AML-193 (cell line): ENCODE results near the gene EML1.

Experiments used
- DNase-seq, 2 experiments: peaks; one replicate each; lab custom pipeline; 2025; lab: John Stamatoyannopoulos, UW

EML1 gene

DNA sequence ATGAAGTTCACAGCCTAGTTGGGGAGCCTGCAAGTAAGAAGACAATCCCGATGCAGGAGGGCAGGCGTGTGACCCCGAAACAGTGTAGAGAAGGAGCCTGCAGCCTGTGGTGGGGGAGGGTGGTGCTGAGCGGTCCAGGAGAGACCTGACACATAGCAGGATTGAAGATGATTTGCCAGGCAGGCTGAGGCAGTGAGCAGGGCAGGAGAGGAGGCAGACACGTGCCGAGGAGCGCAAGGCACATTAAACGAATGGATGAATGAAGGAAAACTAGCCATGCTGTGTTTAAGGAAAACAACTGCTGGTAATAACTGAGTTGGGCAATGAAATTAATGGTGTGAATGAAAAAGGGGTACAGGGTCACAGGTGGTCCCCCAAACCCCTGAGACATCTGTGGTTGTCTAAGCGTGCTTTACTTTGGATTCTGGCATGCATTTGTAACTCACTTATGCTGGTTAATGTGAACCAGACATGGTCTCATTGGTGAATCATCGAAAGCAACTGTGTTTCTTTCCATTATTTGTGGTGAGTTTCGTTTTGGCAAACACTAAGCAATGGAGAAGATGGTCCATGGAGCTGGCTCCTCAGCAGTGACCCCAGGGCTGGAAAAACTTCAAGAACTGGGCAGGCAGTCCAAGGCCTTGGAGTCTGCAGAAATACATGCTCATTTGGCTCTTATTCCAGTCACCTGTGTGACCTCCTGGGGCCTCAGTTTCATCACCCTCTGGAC is 175.1 kb downstream of the EML1 start:
- no peak for DNase-seq

DNA sequence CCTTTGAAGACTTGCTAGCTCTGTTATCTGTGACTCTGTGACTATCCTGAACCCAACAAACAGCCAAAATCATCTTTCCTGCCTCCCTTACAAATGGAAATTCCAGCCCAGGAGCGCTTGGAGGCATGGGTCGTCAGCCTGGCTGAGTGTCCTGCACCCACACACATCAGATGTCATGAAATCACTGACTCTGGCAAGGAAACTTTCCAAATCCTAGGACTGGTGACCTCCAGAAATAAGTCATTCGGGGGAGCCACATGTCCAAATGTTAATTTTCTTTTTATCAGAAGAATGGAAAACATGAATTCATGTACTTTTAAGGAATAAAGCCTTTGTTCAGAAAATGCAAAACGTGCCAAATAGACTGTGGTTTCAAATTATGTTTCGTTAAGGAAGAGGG is 175.7 kb downstream of the EML1 start:
- DNase-seq = no peak

DNA sequence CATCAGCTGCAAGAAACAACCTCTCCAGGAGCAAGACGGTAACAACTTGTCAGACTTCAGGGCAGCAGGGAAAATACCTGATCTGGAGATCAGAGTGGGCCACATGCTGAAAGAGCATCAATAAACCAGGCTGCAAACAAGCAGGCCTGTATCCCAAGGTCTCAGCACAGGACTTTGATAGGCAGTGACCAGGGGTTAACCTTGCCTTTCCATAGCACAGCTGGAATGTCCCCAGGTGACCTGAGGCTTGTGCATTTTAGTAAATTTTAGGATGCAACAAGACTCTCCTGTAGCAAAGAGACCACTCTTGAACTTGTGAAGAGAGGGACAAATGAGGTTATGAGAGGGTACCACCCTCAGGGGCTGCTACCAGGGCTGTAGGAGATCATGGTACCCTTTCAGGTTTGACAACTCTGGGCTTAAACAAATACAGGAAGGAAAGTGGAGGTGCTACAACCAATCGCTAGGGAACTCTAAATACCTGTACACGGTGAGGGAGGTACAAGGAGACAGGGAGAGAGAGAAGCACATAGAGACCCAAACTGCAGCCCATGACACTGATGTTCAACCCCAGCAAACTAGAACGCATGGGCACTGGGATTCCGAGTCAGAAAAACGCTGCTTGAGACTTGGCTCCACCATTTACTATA is 176.6 kb downstream of the EML1 start:
- DNase-seq = no peak

DNA sequence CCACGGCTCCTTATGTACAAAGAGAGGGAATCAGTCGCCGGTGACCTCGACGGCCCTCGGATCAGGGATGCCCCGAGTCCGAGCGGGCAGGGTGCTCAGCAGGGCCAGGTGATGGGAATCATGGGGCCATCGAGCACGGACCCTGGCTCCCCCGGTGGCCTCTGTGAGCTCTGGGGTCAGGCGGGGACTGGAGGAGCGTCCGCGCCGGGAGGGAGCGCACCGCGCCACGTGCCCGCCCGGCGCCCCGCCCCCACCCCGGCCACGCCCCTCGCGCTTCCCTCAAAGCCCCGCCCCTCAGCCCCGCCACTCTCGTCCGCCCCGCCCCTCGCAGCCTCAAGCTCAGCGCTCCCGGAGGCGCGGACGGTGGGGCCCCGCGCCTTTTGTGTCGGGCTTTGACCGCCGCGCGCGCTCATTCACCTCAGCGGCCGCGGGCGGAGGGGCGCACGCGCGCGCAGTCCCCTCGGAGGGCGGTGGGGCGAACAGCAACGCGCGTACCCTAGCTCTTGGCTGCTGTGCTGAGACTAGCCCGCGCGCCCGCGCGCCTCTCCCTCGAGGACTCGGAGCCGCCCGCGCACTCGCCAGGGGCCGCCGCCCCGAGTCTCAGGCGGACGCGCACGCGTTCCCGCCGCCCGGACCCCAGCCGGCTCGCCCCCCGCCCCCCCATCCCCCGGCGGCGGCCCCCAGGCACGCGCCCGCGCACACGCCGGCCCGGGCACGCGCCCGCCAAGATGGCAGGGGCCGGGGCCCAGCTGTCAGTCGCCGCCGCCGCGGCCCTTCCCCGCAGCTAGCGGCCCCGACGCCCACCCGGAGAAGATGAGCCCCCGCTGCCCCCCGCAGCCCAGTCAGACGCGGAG is 178.1 kb downstream of the EML1 start:
- DNase-seq = no peak

DNA sequence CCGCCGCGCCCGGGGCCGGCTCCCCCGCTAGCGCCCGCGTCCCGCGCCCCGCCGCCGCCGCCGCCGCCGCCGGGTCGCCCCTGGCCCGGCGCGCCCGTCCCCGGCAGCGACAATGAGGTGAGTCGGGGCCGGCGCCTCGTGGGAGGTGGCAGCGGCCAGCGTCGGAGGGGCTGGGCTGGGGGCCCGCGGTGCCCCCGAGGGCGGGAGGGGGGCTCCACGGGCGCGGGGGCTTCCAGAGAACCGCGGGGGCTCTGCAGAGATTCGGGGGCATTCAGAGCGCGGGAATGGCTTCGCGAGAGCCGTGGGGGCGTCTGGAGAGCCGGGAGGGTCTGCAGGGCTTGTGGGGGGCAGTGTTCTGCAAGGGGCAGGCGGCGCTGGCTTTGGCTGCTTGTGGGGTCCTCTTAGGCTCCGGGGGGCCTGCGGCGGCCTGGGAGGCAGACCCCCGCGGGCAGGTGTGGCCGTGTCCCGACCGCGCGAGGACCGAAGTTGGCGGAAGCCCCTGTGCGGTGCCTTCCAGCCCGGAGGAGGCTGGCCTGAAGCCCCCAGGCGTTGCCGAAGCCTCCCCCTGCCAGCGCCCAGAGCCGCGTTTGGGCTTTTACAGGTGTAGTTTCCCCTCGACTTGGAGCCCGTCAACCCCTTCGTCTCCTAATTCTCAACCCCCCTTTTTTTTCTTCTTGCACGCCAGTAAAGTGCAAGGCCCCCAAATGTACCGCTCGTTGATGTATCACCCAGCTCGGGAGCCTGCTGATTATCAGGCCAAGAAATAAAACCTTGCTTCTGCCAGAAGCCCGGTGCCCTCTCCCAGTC is 178.9 kb downstream of the EML1 start:
- DNase-seq = no peak

DNA sequence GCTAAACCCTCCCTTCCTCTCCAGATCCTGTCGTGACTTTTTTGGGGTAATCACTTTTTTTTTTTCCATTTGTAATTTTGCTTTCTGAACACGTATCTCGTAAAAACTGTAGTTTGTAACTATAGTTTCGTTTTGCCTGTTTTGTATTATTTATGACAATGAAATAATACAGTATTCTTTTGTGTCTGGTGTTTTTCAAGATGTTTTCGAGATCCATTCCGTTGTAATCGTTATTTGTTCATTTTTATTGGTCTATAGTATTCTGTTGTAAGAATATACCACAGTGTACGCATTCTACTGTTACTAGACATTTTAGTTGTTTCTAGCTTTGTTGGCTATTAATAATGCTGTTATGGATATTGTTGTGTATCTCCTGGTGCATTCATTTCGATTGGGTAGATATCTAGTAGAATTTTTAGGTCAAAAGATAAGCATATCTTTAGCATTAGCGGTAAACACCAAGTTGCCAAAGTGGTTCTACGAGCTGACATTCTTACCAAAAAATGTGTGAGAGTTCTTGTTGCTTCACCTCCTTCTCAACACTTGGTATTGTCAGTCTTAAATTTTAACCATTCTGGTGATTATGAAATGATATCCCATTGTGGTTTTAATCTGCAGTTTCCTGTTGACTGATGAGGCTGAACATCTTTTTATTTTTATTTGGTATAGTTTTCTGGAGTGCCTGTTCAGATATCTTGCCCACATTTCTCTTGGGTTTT is 179.7 kb downstream of the EML1 start:
- DNase-seq = no peak

DNA sequence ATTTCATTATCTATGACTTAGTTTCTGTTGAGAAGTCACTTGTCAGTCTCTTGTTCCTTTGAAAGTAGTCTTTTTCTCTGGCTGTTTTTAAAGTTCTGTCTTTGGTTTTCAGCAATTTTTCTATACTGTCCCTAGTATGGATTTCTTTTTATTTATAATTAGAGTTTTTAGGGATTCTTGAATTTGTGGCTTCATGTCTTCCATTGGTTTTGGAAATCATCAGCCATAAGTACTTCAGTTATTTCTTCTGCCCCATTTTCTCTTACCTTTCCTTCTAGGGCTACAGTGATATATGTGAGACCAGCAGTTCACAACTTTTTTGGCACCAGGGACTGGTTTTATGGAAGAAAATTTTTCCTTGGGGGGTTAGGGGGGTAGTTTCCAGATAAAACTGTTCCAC is 182.0 kb downstream of the EML1 start:
- DNase-seq = no peak

DNA sequence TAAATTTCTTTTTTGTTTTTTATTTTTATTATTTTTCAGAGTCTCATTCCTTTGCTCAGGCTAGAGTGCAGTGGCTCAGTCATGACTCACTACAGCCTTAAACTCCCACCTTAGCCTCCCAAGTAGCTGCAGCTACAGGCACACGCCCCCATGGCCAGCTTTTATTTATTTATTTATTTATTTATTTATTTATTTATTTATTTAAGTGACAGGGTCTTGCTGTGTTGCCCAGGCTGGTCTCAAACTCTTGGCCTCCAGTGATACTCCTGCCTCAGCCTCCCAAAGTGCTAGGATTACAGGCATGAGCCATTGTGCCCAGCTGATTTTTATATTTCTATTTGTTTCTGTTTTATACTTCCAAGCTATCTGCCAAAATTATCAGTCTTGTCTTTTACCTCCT is 182.8 kb downstream of the EML1 start:
- no peak for DNase-seq

DNA sequence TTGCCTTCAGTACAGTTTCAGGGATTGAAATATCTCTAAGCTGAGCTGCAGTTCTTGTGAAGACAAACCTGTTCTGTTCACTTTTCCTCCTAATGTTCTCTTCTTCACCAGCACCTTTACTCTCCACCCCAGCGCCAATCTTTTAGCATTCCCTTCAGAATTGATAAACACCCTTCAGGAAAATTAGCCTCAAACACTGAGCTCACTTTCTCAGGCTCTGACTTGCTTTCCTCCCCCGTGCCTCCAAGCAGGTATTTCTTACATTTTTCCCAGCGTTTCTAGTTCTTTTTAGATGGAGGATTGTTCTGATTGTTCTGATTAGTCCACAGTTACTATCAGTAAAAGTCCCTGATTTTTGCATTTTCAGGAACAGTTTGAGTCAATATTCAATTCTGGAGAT is 183.5 kb downstream of the EML1 start:
- no peak for DNase-seq

DNA sequence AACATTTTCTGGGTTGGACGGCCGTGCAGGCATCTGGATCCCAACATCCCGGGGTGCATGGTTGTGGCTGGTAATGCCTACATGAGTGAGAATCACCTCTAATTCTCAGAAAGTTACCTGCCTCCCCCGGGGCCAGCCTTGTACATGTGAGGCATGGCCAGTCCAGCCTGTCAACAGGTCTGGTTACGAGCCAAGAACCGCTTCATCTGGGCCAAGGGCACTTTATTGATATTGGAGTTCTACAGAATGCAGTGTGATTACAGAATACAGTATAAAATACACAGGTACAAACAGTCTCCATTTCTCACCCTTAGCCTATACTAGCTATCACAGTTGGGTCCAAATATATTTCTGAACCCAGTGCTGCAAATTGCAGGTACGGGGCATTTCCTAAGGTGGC is 187.1 kb downstream of the EML1 start:
- DNase-seq = no peak

DNA sequence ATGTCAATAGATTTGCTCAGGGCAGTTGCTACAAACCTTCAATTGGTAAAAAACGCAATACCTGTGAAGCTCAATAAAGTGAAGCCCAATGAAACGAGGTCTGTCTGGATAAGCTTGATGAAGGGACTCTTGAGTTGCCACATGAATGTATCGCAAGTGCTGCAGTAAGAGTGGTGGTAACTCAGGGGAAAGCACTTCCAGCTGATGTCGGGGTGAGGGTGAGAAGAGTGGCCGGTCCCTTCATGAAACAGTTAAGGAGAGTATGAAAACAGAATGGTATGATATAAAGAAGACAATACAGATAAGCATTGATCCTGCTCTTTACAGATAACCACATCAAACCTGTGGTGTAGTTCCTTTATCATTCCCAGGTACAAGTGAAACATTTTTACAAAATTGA is 188.6 kb downstream of the EML1 start:
- DNase-seq = no peak

DNA sequence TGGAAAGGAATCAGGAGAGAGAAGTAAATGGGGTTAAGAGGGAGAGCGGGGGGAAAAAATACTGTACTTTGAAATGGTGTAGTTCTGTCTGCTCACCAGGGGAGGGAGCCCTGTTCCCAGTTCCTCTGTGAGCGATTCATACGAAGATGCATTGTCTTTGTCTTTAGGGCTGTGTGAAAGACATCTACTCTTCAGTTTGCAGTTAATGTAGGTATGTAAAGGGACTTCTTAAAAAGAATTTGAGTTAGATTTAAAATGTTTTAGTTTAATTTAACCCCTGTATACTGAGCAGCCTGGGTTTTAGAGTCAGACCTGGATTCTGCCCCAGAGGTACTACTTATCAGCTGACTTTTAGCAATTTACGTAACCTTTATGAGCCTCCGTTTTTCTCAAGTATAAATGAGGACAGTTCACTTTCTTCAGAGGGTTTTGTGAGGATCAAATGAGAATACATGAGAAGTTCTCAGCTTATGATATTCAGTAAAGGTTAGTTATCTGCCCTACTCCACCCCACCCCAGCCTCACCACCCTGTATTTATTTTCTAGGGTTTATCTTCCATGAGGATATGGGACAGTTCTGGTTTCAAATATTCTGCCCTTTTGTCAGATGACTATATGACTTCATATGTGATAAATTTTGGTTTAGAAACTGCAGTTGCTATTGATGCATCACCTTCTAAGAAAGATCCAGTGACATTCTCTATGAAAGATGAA is 189.5 kb downstream of the EML1 start:
- peak; percentile 63 to 70 for DNase-seq

DNA sequence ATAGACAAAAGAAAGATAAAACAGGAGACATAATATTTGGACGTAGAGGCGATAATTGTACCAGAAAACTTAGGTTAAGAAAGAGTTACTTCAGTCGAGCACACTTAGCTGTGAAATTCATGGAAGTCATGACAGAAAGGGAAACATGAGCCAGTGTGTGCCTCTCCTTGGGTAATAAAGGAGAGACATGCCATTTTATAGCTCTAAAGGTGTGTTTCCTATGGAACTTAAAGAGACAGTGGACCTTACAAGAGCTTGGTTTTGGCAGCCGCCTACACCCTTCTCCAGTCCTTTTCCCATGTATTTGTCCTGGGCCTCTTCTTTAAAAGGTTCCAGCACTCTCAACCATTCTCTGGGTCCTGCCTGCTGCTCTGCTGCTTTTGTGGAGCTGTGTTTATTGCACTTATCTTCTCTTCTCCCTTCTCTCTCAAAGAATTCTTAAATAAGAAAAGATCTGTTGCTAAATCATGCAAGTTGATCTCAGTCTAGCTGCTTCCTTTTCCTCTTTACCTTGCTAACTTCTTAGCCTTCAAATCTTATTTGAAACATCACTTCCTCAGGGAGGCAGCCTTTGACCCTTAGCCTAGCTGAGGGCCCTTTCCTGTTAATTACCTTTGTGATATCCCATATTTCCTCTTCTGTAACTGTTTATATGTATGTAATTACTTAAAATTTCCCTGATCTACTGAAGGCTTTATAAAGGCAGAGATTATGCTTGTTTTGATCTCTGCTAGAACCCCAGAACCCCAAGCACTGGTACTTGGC is 190.2 kb downstream of the EML1 start:
- DNase-seq = no peak

DNA sequence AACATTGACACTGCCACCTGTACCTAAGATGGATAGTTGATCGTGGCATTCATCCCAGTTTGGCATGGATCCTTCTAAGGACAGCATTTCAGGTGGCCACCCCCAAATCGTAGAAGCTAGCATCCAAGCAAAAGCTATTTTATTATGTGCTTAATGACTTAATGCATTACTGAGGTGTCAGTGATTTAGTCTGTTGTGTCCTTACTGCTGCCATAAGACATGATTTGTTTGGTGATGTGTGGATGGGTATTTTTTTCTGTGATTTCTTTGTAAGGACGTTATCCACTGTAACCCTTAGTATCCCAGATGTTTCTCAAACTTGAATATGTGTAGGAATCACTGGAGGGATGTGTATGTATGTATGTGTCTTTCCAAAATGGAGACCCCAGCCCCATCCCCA is 190.8 kb downstream of the EML1 start:
- no peak for DNase-seq

DNA sequence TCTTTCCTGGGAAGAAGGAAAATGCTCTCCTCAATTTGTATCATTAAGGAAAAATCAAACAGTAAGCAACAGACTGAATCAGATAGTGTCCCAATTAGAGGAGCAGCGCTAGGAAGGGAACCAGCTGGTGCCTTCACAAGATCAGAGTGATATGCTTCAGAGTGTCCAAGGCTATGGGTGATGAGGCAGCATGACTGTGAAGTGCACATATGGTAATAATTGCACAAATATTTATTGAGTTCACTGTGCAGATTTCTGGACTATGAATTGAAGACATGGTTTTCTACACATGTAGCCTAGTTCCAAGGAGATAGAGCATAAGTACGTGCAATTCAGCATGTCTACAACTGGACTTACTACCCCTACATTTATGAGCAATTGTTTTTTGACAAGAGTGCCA is 193.2 kb downstream of the EML1 start:
- DNase-seq = no peak

DNA sequence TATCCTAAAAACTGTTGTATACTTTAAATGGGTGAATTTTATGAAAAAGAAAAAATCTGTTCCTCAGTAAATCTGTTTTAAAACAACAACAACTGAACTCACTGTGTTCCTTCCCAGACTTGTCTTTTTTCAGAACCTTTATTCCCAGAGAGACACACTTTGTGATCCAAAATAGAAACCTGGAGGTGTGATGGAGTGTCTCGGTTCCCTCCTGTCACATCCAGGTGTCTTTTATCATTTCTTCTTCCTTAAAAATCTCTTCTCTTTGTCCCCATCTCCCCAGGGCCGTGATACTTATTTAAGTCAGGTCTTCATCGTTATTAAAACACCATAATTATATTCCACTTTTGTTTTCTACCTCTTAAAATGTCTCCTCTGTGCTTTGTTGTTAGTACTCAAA is 195.8 kb downstream of the EML1 start:
- no peak for DNase-seq

DNA sequence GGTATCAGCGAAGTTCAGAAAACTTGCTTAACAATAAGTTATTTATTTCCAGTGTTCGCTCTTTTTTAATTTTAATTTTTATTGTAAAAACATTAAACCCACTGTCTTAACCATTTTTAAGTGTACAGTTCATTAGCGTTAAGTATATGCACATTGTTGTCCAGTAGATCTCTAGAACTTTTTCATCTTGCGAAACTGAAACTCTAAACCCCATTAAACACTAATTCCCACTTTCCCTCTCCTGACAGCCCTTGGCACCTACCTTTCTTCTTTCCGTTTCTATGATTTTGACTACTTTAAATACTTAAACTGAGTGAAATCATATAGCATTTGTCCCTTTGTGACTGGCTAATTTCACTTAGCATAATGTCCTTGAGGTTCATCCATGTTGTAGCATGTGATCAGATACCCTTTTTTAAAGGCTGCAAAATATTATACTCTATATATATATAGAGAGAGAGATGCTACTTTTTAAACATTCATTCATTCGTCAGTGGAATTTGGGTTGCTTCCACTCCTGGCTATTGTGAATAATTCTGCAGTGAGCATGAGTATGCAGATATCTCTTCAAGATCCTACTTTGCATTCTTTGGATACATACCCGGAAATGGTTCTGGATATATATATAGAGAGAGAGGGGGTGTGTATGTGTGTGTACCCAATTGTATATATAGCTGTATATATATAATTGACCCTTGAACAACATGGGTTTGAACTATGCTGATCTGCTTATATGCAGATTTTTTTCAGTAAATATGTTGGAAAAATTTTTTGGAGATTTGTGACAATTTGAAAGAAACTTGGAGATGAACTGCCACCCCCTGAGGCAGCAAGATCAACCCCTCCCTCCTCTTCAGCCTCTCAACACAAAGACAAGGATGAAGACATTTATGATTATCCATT is 197.3 kb downstream of the EML1 start:
- DNase-seq = no peak

DNA sequence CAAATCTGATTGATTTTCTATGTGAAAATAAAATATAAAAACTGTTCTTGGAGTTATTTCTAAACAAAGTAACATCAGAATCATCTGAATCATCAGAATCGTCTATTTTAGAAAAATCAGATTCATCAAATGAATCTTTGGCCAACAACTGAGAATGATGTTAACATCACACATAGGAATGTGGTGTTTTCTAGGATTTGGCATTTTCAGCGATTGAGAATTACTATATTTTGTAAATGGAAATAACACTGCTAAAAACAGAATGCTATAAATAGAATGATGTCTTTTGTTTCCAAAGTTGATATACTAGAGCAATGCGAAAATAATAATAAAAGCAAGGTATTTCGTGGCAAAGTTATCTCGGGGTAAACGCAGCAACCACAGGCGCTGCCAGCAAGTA is 198.1 kb downstream of the EML1 start:
- DNase-seq = no peak
